Lower lobe of right lung (tissue), 2 donors: ENCODE measurements around the gene ZNF37A. TPM values are rescaled to one million over a fixed set of nuclear protein-coding genes. Genes with fewer than 3 reads are reported as not detected.
"Not testable (repeated sequence)": the region's sequence is repeated elsewhere in the genome, so short reads cannot be mapped to it uniquely, and the experiment has no call there.

Source experiments
- ATAC-seq, 2 donors: fragments of 200-7000 bp; cut with Tn5 transposase; one replicate each; pipeline ENCODE4 v1.9.1; 2020 to 2022; ENCODE audit warnings: mild to moderate bottlenecking in 2 of 2, moderate library complexity in 2 of 2
- DNase-seq: peaks from one replicate; pipeline ENCODE4 v3.0.0-alpha.2; 2020
- H3K27ac ChIP-seq: fragments of 200-600 bp; one replicate; pipeline ENCODE4 v1.8.0; 2022
- H3K27me3 ChIP-seq: fragments of 200-600 bp; one replicate; pipeline ENCODE4 v1.8.0; 2022; ENCODE audit warnings: low read depth
- H3K36me3 ChIP-seq: fragments of 200-600 bp; one replicate; pipeline ENCODE4 v1.8.0; 2022; ENCODE audit warnings: mild to moderate bottlenecking
- H3K4me1 ChIP-seq: fragments of 200-600 bp; one replicate; pipeline ENCODE4 v1.8.0; 2022
- H3K4me3 ChIP-seq: fragments of 200-600 bp; one replicate; pipeline ENCODE4 v1.8.0; 2022; ENCODE audit warnings: mild to moderate bottlenecking
- H3K9me3 ChIP-seq: fragments of 200-600 bp; one replicate; pipeline ENCODE4 v1.8.0; 2022
- CTCF ChIP-seq: fragments of 200-600 bp; IDR thresholded peaks from one replicate; pipeline ENCODE4 v1.8.0; 2022; ENCODE audit warnings: antibody characterized with exemption, mild to moderate bottlenecking
- intact Hi-C: fragments of 100-400 bp; cut with DNase I; formaldehyde crosslinking; loops from one replicate; pipeline ENCODE4 v1.11.0; 2022
- long read RNA-seq: library from polyadenylated mRNA; unstranded; transcript quantifications from one replicate; pipeline ENCODE4 v2.0.0, GENCODE V29; 2021
- total RNA-seq: library from RNA; stranded (reverse); fragmentation: NEBNext Ultra II Directional; extraction: Animal tissue kit (Norgen Biotek cat#: 25700); gene quantifications from one replicate; pipeline ENCODE4 v1.2.1, GENCODE V29; 2021
- donor health status: DM: no; HTN: yes; CAD: no; lungs with severe emphysema.

ZNF37A gene
- 16.6 TPM for total RNA-seq
- long read RNA-seq, full-length matches to known transcripts, result 3 of 34 reads
- long read RNA-seq, partial matches to known transcripts, result 13 of 34 reads
- long read RNA-seq, other reads (novel, unspliced or antisense), result 18 of 34 reads

DNA sequence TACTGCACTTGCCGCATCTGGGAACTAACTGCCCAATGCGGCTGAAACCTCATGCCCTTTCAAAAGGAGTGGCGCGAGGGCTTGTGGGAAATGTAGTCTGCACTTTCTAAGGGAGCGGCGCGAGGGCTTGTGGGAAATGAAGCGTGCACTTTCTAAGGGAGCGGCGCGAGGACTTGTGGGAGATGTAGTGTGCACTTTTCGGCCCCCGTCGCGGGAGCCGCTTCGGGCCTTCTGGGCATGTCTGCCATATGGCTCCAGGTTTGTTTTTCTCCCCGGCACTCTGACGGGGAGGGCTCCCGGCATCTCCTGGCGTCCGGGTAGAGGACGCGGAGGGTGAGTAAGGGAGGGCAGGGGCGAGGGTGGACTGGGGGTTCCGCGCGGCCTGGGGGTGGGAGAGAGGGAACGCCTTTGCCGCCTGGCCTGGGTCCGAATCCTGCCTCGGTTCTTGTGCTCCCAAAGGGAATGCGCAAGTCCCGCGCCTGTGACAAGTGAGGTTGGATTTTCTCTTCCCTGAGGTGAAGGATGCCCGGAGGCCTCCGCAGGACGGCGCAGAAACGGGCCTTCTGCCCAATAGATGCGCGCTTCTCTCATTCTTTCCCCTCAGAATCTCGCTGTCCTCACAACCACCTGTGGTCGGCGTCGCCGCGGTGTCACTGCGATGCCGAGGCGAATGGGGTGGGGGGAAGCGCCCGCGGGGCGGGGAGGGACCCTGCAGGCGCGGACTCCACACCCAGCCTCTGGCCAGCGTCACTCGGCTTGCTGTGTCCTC, at the start of gene ZNF37A:
TSS of gene ZNF37A (plus strand) at position 180 of the 769 bp plus-strand sequence. CDS start 2,281 bp downstream, outside the sequence.
- H3K36me3 ChIP-seq, result peaks cover 29% of the 10 kb centered on the region
- peaks cover 13% of the 10 kb centered on the region for H3K4me1 ChIP-seq
- peak within 1 kb of the TSS; percentile 85 for H3K4me3 ChIP-seq
- intact Hi-C loops, result no loop called here
- H3K9me3 ChIP-seq, result no peaks in the 10 kb centered on the region
- ATAC-seq (peak; percentile 98 to 99), DNase-seq (peak; percentile 97)
- H3K27ac ChIP-seq, result peak within 1 kb of the TSS; percentile 91
- no peaks in the 10 kb centered on the region for H3K27me3 ChIP-seq
- no peak for TF ChIP-seq CTCF

DNA sequence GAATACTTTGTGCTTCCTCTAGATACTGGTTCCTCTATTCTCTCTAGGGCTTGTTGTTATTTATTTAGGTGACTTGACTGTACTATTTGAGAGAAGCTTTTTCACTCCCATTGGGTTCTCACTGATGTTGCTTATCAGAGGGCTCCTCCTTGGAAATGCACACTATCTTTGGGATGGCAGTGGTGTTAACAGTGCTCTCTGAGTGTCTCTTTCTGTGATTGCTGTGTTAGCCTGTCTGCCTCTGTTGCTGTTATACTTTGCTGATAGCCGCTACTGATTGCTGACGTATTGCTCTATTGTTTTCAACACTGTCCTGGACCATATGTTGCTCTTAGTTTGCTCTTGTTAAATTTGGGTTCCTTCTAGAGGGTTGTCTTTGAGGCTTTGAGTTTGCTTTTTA, 49.0 kb upstream of the ZNF37A start:
- ATAC-seq, result no peak
- Histone ChIP-seq H3K4me1 (no peaks in the 10 kb centered on the region), H3K36me3 (peaks cover 13% of the 10 kb centered on the region), H3K27ac (no peak overlapping the region), H3K4me3 (no peak overlapping the region), H3K27me3 (no peaks in the 10 kb centered on the region), H3K9me3 (no peaks in the 10 kb centered on the region)
- intact Hi-C loops, result no loop called here
- DNase-seq, result no peak
- TF ChIP-seq CTCF, result no peak

DNA sequence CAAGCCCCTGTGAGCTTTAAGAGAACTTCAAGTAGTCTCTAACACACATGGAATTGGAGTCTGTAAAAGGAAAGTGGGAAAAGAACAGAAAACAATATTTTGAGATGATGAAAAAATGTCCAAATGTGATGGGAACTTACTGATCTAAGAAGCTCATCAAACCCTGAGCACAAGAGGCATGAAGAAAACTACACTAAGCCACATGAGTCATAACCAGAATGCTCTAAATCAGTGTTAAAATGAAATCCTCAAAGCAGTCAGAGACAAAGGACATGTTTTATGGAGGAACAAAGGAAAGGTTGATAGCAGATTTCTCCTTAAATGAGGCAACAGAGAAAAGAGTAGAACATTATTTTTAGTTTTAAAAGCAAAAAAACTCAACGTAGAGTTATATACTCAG, 46.5 kb upstream of the ZNF37A start:
- Histone ChIP-seq H3K4me3 (no peak overlapping the region), H3K27me3 (no peaks in the 10 kb centered on the region), H3K36me3 (peaks cover 13% of the 10 kb centered on the region), H3K27ac (no peak overlapping the region), H3K4me1 (no peaks in the 10 kb centered on the region), H3K9me3 (peaks cover 12% of the 10 kb centered on the region)
- DNase-seq (no peak), ATAC-seq (no peak)
- intact Hi-C loops, result no loop called here
- TF ChIP-seq CTCF, result no peak

DNA sequence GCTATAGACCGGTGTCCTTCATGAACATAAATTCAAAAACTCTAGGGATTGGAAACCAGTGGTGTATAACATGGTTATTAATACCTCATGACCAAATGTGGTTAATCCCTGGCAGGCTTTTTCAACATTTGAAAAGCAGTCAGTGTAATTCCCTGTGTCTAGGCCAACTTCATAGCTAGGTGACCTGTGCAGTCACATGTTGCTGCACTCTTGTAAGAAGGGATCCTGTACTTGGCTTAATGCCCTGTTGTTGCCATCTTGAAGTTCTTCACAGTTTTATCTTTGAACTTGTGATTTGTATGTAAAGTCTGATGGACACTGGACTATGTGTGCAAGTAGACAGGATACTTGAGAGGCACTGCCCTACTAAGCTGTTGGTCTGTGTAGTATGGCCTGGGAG, 43.9 kb upstream of the ZNF37A start:
- no peak overlapping the region for H3K4me3 ChIP-seq

DNA sequence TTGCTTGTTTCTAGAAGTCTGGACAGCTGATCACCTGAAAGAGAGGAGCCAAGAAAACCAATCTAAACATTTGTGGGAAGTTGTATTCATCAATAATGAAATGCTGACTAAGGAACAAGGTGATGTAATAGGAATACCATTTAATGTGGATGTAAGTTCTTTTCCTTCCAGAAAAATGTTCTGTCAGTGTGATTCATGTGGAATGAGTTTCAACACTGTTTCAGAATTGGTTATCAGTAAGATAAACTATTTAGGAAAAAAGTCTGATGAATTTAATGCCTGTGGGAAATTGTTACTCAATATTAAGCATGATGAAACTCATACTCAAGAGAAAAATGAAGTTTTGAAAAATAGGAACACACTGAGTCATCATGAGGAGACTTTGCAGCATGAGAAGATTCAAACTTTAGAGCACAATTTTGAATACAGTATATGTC, 39.8 kb upstream of the ZNF37A start:
- Histone ChIP-seq H3K4me3 (no peak overlapping the region), H3K36me3 (peaks cover 30% of the 10 kb centered on the region), H3K27ac (no peak overlapping the region), H3K4me1 (no peaks in the 10 kb centered on the region), H3K27me3 (no peaks in the 10 kb centered on the region), H3K9me3 (peaks cover 64% of the 10 kb centered on the region)
- ATAC-seq, result peak in 1 of 2 donors; percentile 16
- intact Hi-C loops, result no loop called here
- no peak for DNase-seq
- no peak for TF ChIP-seq CTCF

More for the DNA sequence above, 43.9 kb upstream of the ZNF37A start:
- intact Hi-C loops, result no loop called here
- Histone ChIP-seq H3K9me3 (peaks cover 34% of the 10 kb centered on the region), H3K36me3 (peaks cover 13% of the 10 kb centered on the region), H3K4me1 (no peaks in the 10 kb centered on the region), H3K27ac (no peak overlapping the region), H3K27me3 (no peaks in the 10 kb centered on the region)
- ATAC-seq, result no peak
- DNase-seq, result no peak
- TF ChIP-seq CTCF, result no peak

GRCh38 chr10:38055274-38055894, 38.8 kb upstream of the ZNF37A start:
- H3K9me3 ChIP-seq, result peaks cover 68% of the 10 kb centered on the region
- H3K27me3 ChIP-seq, H3K27ac ChIP-seq, DNase-seq, H3K4me1 ChIP-seq, H3K4me3 ChIP-seq, intact Hi-C loops, ATAC-seq: not testable (repeated sequence)
- H3K36me3 ChIP-seq, result peaks cover 39% of the 10 kb centered on the region

- intact Hi-C loops, ATAC-seq: not testable (repeated sequence)
These were observed 24.5 kb upstream of the ZNF37A start for GRCh38 chr10:38069663-38070062.

More at GRCh38 chr10:38069663-38070062, 24.5 kb upstream of the ZNF37A start:
- not testable (repeated sequence) for DNase-seq, H3K4me1 ChIP-seq, H3K4me3 ChIP-seq, H3K27me3 ChIP-seq, H3K27ac ChIP-seq, H3K9me3 ChIP-seq, H3K36me3 ChIP-seq
